MM.1S (cell line): ENCODE measurements around the gene DDX52.

Source experiments
- DNase-seq: peaks from one replicate; pipeline ENCODE4 v3.0.0-alpha.2; 2015
- H2AFZ ChIP-seq: fragments of 300-600 bp; sonication (generic); 2 replicates; pipeline ENCODE4 v1.6.0; 2016; ENCODE audit warnings: antibody characterized with exemption, low read length
- H3F3A ChIP-seq: fragments of 300-600 bp; sonication (generic); 2 replicates; pipeline ENCODE4 v1.6.1; 2016; ENCODE audit warnings: mild to moderate bottlenecking, antibody characterized with exemption, low read length, moderate library complexity, mixed read lengths; ENCODE audit not compliant: insufficient read depth
- H3K27ac ChIP-seq: fragments of 300-600 bp; sonication (generic); 2 replicates; pipeline ENCODE4 v1.5.1; 2016; ENCODE audit warnings: mild to moderate bottlenecking, low read length
- H3K27me3 ChIP-seq: fragments of 300-600 bp; sonication (generic); replicated peaks from 2 replicates; pipeline ENCODE4 v1.6.0; 2016; ENCODE audit warnings: low read length; ENCODE audit not compliant: insufficient read depth
- H3K36me3 ChIP-seq: fragments of 300-600 bp; sonication (generic); replicated peaks from 2 replicates; pipeline ENCODE4 v1.6.1; 2016; ENCODE audit warnings: mild to moderate bottlenecking, low read length, mixed read lengths; ENCODE audit not compliant: insufficient read depth
- H3K4me1 ChIP-seq: fragments of 300-600 bp; sonication (generic); 2 replicates; pipeline ENCODE4 v1.6.1; 2016; ENCODE audit warnings: low read length, mixed read lengths
- H3K4me2 ChIP-seq: fragments of 300-600 bp; sonication (generic); 2 replicates; pipeline ENCODE4 v1.6.0; 2016; ENCODE audit warnings: low read depth, low read length
- H3K4me3 ChIP-seq: fragments of 300-600 bp; sonication (generic); 2 replicates; pipeline ENCODE4 v1.5.1; 2016; ENCODE audit warnings: low read length, mixed read lengths
- H3K79me2 ChIP-seq: fragments of 300-600 bp; sonication (generic); 2 replicates; pipeline ENCODE4 v1.6.1; 2016; ENCODE audit warnings: mixed run types, low read length, mixed read lengths
- H3K9ac ChIP-seq: fragments of 300-600 bp; sonication (generic); 2 replicates; pipeline ENCODE4 v1.6.1; 2016; ENCODE audit warnings: low read length, mixed read lengths
- H3K9me2 ChIP-seq: fragments of 300-600 bp; sonication (generic); replicated peaks from 2 replicates; pipeline ENCODE4 v1.6.1; 2016; ENCODE audit warnings: mild to moderate bottlenecking, low read length, mixed read lengths; ENCODE audit not compliant: insufficient read depth
- H3K9me3 ChIP-seq: fragments of 300-600 bp; sonication (generic); replicated peaks from 2 replicates; pipeline ENCODE4 v1.6.1; 2016; ENCODE audit warnings: mild to moderate bottlenecking, low read length, mixed read lengths; ENCODE audit not compliant: insufficient read depth
- H4K20me1 ChIP-seq: fragments of 300-600 bp; sonication (generic); 2 replicates; pipeline ENCODE4 v1.6.1; 2016; ENCODE audit warnings: mild to moderate bottlenecking, low read length, moderate library complexity, mixed read lengths; ENCODE audit not compliant: insufficient read depth
- EZH2 ChIP-seq: fragments of 300-600 bp; sonication (generic); optimal IDR thresholded peaks from 2 replicates; pipeline ENCODE3; 2017; ENCODE audit warnings: low read depth, mild to moderate bottlenecking, antibody characterized with exemption, low read length, mixed read lengths
- EZH2phosphoT487 ChIP-seq: fragments of 300-600 bp; sonication (generic); IDR thresholded peaks from 2 replicates; pipeline ENCODE4 v1.6.1; 2018; ENCODE audit warnings: antibody characterized with exemption, low read length
- TF ChIP-seq, protein P1 (sequence below): fragments of 300-600 bp; sonication (generic); IDR thresholded peaks from 2 replicates; pipeline ENCODE4 v1.5.1; 2016; ENCODE audit warnings: antibody characterized with exemption, low read length, mixed read lengths

Gene DDX52

DNA sequence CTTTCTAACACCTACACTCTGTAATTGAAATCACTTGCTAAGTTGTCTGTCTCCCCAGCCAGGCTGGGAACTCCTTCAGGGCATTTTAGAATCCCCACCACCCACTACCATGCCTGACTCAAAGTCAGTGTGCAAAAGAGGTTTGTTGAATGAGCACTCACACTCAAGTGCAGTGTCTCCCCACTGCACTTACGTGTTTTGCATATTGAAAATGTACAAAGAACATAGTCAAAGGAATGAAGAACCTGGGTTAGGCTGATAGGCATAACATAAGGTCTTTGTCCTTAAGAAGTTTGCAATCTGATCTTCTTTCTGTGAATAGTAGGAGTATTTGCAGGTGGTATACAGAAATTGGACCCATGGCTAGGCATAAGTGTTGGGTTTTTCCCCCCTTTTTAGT lies 33.8 kb upstream of the DDX52 start:
- H3K9me3 ChIP-seq = no peaks in the 10 kb centered on the region
- DNase-seq = no peak
- no peak overlapping the region for H3K4me3 ChIP-seq
- H3K9ac ChIP-seq = no peak overlapping the region
- H3K4me1 ChIP-seq = no peaks in the 10 kb centered on the region
- H2AFZ ChIP-seq = no peak overlapping the region
- no peaks in the 10 kb centered on the region for H4K20me1 ChIP-seq
- H3K4me2 ChIP-seq = no peak overlapping the region
- no peak for TF ChIP-seq EZH2phosphoT487
- no peak for TF ChIP-seq EZH2
- TF ChIP-seq, protein P1, sequence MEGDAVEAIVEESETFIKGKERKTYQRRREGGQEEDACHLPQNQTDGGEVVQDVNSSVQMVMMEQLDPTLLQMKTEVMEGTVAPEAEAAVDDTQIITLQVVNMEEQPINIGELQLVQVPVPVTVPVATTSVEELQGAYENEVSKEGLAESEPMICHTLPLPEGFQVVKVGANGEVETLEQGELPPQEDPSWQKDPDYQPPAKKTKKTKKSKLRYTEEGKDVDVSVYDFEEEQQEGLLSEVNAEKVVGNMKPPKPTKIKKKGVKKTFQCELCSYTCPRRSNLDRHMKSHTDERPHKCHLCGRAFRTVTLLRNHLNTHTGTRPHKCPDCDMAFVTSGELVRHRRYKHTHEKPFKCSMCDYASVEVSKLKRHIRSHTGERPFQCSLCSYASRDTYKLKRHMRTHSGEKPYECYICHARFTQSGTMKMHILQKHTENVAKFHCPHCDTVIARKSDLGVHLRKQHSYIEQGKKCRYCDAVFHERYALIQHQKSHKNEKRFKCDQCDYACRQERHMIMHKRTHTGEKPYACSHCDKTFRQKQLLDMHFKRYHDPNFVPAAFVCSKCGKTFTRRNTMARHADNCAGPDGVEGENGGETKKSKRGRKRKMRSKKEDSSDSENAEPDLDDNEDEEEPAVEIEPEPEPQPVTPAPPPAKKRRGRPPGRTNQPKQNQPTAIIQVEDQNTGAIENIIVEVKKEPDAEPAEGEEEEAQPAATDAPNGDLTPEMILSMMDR = no peak
- no peaks in the 10 kb centered on the region for H3K36me3 ChIP-seq
- H3K79me2 ChIP-seq = no peaks in the 10 kb centered on the region
- H3K9me2 ChIP-seq = no peaks in the 10 kb centered on the region
- no peak overlapping the region for H3K27ac ChIP-seq
- H3F3A ChIP-seq = no peaks in the 10 kb centered on the region
- H3K27me3 ChIP-seq = no peaks in the 10 kb centered on the region

DNA sequence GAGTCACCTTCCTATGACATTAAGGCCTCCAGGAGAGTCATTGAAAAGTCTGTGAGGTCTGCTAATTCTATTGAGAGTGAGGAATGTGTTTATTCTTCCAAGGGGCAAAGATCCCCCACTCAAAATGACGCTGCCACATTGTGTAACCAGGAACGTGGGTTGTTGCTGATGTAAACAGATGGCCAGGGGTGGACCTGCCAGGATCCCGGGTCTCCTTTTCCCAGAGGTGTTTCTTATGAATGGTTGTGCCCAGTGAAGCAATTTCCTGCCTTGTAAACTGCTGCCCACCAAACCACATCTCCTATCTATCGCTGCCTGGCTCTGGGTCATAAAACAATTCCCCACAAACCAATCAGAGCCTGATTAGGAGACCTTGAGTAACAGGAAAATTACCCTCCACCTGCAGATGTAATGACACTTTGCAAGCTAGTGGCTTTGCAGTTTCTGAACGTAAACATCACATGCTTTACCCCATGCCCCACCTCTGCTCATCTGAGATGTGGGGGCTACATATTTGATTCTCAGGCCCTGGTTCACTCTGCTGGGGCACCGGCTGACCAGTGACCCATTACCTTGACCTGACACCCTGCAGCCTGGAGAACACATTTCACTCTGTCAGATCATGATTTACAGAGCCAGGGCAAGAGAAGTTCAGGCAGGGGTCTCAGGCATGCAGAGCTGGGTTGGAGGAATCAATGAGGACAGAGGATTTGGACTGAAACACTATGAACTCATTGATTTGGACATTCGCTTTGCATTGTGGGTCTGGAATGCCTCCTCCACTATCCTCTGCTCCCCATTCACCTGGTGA lies 33.1 kb upstream of the DDX52 start:
- no peaks in the 10 kb centered on the region for H3F3A ChIP-seq
- no peaks in the 10 kb centered on the region for H3K9me3 ChIP-seq
- no peaks in the 10 kb centered on the region for H4K20me1 ChIP-seq
- H3K27me3 ChIP-seq = no peaks in the 10 kb centered on the region
- H3K4me3 ChIP-seq = no peak overlapping the region
- no peak overlapping the region for H3K27ac ChIP-seq
- H3K79me2 ChIP-seq = no peaks in the 10 kb centered on the region
- H3K9ac ChIP-seq = no peak overlapping the region
- H3K9me2 ChIP-seq = no peaks in the 10 kb centered on the region
- no peaks in the 10 kb centered on the region for H3K36me3 ChIP-seq
- H2AFZ ChIP-seq = no peak overlapping the region
- no peak for TF ChIP-seq EZH2phosphoT487
- TF ChIP-seq EZH2 = no peak
- TF ChIP-seq, protein P1 = no peak
- H3K4me2 ChIP-seq = no peak overlapping the region
- DNase-seq = no peak
- no peaks in the 10 kb centered on the region for H3K4me1 ChIP-seq

DNA sequence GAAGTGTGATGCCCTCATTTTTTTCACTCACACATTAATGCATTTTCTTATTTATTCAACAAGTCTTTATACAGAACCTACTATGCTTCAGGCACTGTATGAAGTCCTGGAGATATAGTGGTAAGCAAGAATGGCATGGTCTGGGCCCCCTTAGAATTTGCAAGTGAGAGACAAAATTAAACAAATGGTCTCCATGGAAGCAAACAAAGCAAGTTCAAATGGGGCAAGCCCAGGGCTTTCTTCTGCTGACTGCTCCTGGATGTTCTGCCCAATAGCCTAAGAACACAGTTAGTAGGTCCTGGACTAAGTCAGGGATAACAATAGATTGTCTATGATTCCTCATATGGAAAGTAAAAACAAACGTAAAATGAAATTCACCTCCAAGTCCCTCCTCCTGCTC lies 31.3 kb upstream of the DDX52 start:
- no peak for DNase-seq
- Histone ChIP-seq H3K9me2 (no peaks in the 10 kb centered on the region), H3K9me3 (no peaks in the 10 kb centered on the region), H3K27me3 (no peaks in the 10 kb centered on the region), H3K79me2 (no peaks in the 10 kb centered on the region), H3K36me3 (no peaks in the 10 kb centered on the region), H4K20me1 (no peaks in the 10 kb centered on the region), H3K9ac (no peak overlapping the region), H3K4me1 (no peaks in the 10 kb centered on the region), H2AFZ (no peak overlapping the region), H3K4me2 (no peak overlapping the region), H3K27ac (no peak overlapping the region), H3K4me3 (no peak overlapping the region), H3F3A (no peaks in the 10 kb centered on the region)
- TF ChIP-seq EZH2 = no peak
- TF ChIP-seq, protein P1 = no peak
- TF ChIP-seq EZH2phosphoT487 = no peak
